ENCODE measurements around the gene FAM149B1.
"Not testable (repeated sequence)": the region's sequence is repeated elsewhere in the genome, so short reads cannot be mapped to it uniquely, and the experiment has no call there.

FAM149B1 gene

DNA sequence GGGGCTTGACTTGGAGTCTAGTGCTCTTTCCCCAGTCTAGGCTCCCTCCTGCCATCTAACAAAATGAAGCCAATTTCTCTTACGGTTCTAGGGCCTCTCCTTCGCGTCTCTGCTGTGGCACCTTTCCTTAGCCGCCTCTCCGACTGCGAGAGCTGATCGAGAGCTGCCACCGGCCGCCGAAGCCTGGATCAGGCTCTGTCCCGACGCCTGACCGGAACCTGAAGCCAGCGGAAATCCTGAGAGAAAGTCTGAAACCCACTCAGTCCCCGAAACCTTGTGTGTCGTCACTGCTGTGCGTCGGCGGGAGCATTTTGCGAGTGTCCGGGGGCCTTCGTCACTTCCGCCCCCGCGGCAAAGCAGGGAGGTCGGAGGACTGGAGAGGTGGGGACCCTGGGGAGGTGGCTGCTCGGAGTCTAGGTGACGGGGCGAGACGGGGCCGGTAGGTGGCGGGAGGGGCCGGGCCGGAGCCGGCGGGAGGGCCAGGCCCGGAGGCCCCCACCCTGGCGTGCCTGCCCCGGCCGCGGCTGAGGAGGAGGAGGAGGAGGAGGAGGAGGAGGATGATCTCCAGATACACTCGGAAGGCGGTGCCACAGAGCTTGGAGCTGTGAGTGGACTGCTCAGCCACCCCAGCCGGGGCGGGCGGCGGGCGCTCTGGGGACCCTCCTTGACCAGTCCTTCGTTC lies at the start of gene FAM149B1, which contains the start of gene ECD:
TSS of gene FAM149B1 (plus strand) at position 337 of the 682 bp plus-strand sequence. CDS start at position 558, 221 bp downstream.
TSS of gene ECD (minus strand) at position 226 of the 682 bp plus-strand sequence. CDS start 4,071 bp downstream, outside the sequence.
- peak; percentile 87 for DNase-seq (ENCODE audit: low read depth)

DNA sequence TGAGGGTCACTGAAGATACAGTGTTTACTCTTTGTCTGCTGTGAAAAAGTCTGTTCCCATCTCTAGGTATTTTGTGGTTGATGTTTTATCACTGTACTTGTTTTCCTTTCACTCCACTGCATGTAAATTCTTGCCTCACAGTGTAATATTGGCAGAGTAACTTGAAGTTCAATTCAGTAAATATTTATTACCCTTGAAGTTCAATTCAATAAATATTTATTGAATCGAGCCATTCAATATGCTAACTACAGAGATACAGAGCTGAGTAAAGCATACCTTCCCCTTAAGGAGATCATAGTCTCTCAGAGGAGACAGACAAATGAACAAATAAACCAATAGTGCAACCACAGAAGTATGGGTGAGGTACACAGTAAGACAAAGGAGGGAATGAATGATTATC lies 48.5 kb upstream of the FAM149B1 start:
- no peak for DNase-seq (ENCODE audit: low read depth)

- no peak for DNase-seq (ENCODE audit: low read depth)
Observed at GRCh38 chr10:73119952-73120351, 48.0 kb upstream of the FAM149B1 start.

GRCh38 chr10:73126343-73126742 lies 41.6 kb upstream of the FAM149B1 start:
- no peak for DNase-seq (ENCODE audit: low read depth)

DNA sequence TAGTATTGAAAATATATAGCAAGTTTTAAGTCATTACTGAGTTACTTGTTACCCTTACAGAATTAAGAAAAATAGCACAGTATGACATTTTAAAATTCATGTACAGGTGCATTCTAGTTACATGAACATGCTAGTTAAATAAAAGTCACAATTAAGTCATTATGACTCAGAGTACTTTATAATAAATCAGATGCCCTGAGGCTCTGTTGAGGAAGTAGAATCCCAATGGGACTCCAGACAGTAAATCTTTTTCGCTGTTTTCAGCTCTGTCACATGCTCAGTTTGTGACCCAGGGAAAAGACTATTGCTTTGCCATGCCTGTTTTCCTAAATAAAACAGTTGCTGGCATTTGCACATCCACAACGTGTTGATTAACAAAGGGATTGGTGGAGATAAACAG lies 36.6 kb upstream of the FAM149B1 start:
- no peak for DNase-seq (ENCODE audit: low read depth)

DNA sequence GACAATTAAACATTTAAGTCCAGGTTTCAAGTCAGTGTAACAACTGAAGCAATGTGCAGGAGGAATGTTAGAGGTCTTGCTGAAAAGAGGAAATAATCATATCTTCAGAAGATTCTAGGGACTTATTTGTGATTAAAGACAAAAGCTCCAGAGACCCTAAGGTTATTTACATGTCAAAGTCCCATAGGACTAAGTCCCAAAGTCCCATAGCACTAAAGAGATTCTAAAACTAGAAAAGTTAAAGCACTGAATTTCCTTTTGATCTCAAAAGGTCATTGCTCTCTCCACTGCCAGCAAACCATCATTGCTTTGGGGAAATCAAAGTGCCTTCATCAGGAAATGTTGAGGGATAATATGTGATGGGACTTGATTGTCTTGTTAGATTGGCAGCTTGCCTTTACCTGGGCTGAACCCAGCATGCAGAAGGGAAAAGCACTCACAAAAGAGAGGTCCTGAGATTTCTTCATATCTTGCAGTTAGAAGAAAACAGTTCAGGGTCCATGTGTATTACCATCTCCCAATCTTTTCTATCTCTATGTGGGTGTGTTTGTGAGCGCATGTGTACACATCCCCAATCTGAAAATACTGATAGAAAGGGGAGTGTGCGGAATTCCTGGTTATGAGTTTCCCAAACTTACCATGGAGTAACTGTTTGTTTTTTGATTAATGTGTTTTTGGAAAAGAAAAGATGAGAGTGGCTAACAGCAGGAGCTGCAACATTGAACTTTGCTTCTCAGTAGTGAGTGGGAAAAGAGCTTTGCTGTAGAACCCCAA lies 35.8 kb upstream of the FAM149B1 start:
- no peak for DNase-seq (ENCODE audit: low read depth)

DNA sequence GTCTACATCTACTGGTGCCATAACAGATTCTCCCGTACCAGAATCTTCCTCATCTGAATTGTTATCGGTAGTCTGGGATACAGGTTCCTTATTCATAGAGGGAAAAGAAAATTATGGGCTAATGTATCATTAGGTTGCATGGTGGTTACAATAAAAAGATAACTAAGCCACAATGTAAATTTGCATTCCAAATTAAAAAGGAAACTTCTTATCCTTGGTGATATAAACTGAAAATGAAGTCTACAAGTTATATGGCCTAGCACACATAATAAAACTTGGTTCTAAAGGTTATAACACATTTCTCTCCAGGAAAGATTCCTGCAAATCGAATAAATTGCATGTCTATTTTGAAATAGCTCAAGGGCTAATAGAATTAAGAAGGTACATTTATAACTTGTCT lies 33.2 kb upstream of the FAM149B1 start:
- DNase-seq (ENCODE audit: low read depth) = no peak

DNA sequence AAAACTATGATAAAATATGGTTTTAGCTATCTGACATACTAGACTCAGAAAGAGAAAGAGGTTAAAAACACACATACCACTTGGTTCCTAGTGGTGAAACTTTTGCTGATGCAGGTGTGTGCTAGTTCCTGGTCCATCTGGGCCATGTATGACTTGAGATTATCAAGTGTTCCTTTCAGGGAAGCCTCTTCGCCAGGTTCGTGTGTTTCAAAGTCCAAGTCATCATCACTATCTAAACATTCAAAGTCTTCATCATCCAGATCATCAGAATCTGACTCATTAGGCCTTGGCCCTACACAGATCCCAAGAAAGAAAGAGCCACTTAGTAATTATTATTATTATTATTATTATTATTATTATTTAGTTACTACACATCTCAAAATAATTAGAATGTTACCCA lies 31.3 kb upstream of the FAM149B1 start:
- no peak for DNase-seq (ENCODE audit: low read depth)

DNA sequence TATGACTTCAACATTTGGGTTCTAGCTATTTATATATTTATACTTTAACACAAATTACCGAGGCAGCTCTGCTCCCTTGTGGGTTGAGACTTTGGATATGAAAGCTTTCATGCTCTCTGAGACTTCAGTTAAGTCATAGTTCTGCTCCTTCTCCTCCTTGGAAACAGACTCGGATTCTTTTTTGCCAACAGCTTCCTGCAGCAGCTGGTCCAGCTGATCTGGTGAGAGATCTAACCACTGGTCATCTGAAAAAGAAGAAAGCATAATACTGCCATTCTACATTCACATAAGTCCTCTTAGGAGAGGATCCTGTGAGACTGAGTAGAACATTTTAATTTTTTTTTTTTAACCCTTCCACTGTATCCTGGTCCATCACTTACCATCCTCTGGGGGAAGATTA lies 28.7 kb upstream of the FAM149B1 start:
- DNase-seq (ENCODE audit: low read depth) = no peak

DNA sequence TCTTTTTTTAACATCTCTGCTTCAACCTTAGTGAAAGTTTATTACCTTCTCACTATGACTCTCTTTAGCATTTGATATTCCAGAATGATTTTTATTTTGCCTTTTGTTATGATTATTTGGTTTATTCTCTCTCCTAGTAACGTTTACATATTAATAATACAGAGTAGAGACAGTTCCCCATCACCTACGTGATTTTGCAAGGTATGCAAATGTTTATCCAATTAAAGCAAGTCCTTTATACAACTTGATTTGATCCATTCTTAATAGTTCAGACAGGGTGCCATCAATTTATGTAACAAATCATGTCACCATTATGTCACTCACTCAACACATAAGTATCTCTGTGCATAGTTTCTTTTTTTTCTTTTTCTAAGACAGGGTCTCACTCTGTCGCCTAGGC lies 26.3 kb upstream of the FAM149B1 start:
- DNase-seq (ENCODE audit: low read depth) = no peak

DNA sequence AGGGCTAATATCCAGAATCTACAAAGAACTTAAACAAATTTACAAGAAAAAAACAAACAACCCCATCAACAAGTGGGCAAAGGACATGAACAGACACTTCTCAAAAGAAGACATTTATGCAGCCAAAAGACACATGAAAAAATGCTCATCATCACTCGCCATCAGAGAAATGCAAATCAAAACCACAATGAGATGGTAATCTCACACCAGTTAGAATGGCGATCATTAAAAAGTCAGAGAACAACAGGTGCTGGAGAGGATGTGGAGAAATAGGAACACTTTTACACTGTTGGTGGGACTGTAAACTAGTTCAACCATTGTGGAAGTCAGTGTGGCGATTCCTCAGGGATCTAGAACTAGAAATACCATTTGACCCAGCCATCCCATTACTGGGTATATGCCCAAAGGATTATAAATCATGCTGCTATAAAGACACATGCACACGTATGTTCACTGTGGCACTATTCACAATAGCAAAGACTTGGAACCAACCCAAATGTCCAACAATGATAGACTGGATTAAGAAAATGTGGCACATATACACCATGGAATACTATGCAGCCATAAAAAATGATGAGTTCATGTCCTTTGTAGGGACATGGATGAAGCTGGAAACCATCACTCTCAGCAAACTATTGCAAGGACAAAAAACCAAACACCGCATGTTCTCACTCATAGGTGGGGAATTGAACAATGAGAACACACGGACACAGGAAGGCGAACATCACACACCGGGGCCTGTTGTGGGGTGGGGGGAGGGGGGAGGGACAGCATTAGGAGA lies 17.1 kb upstream of the FAM149B1 start:
- DNase-seq (ENCODE audit: low read depth) = not testable (repeated sequence)

- no peak for DNase-seq (ENCODE audit: low read depth)
Observed at GRCh38 chr10:73152009-73152408, 15.9 kb upstream of the FAM149B1 start.

- DNase-seq (ENCODE audit: low read depth) = no peak
Observed at GRCh38 chr10:73156054-73156453, 11.9 kb upstream of the FAM149B1 start.

- peak; percentile 14 for DNase-seq (ENCODE audit: low read depth)
Observed at GRCh38 chr10:73159038-73159648, 8.8 kb upstream of the FAM149B1 start.

DNA sequence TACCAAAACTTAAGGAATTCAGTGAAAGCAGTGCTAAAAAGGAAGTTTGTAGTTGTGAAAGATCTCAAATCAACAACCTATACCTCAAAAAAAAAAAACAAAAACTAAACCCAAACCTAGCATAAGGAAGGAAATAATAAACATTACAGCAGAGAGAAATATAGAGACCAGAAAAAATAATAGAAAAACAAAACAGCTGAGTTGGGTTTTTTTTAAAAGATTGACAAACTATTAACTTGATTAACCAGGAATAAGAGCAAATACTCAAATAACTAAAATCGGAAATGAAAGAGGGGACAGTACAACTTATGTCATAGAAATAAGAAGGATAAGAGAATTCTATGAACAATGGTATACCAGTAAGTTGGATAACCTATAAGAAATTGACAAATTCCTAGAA lies 6.8 kb upstream of the FAM149B1 start:
- no peak for DNase-seq (ENCODE audit: low read depth)

DNA sequence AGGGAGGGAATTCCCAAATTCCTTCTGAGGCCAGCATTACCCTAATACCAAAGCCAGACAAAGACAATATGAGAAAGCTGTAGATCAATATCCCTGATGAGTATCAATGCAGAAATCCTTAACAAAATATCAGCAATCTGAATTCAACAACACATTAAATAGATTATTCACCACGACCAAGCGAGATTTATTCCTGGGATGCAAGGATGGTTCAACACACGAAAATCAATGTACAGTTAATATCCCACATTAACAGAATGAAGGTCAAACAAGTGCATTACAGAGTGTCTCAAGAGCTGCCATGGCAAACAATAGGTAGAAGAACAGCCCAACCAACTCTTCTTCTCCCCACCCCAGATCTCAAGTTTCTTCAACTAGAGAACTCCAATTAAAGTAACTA lies 6.3 kb upstream of the FAM149B1 start:
- DNase-seq (ENCODE audit: low read depth) = no peak

DNA sequence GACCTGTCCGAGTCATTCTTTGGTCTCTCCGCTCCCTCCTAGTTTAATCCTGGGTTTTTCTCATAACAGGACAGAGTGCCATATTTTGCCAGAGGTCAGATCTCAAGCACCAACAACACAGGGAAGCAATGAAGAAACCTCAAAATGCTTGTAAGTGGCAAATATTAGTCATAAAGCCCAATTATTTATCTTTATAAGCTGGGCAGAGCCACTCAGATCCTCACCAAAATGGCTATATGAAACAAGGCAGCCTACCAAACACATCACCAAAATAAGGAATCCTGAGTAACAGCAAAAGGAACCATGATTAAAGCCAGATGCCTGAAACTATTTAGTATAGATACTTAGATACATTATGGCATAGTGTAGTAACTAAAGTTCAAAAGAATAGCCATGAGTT lies 4.8 kb upstream of the FAM149B1 start:
- DNase-seq (ENCODE audit: low read depth) = no peak

GRCh38 chr10:73166972-73167371 lies 947 bp upstream of the FAM149B1 start:
- no peak for DNase-seq (ENCODE audit: low read depth)

DNA sequence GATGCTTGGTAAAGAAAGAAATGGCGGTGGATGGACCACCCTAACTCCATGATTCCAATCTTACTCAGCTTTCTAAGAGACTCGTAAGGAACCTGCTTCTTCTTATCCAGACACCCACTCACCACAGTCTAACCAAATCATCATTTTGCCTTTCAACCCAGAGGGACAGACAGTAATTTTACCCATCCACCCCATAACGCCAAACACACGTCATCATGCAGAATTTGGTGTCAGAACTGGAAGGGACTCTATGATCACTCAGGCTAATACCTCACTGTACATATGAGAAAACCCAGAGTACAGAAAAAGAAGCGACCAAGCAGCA lies 499 bp upstream of the FAM149B1 start:
- no peak for DNase-seq (ENCODE audit: low read depth)

- DNase-seq (ENCODE audit: low read depth) = no peak
Observed at GRCh38 chr10:73168465-73168803, 515 bp downstream of the FAM149B1 start.

DNA sequence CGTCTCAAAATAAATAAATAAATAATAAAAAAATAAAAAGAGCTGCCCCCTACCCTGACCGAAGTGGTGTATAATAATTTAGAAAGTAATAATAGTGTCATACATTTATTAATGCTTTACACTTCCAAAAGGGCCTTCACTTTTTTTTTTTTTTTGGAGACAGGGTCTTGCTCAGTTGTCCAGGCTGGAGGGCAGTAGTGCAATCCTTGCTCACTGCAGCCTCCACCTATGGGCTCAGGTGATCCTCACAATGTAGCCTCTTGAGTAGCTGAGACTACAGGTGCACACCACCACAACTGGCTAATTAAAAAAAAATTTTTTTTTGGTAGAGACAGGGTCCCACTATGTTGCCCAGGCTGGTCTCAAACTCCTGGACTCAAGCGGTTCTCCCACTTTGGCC lies 1.4 kb downstream of the FAM149B1 start:
- DNase-seq (ENCODE audit: low read depth) = no peak

- no peak for DNase-seq (ENCODE audit: low read depth)
Observed at GRCh38 chr10:73172867-73173266, 4.9 kb downstream of the FAM149B1 start.
